Sciatic nerve (tissue), 2 donors: Measurements from ENCODE around the gene KRT3. TPM values are rescaled to one million over a fixed set of nuclear protein-coding genes. Genes with fewer than 3 reads are reported as not detected.
"Not testable (repeated sequence)": the region's sequence is repeated elsewhere in the genome, so short reads cannot be mapped to it uniquely, and the experiment has no call there.

ENCODE experiments used
- ATAC-seq: fragments of 200-7000 bp; cut with Tn5 transposase; one replicate; pipeline ENCODE4 v1.9.1; 2020; ENCODE audit warnings: mild to moderate bottlenecking, moderate library complexity
- DNase-seq: peaks from one replicate; pipeline ENCODE4 v3.0.0-alpha.2; 2020; ENCODE audit warnings: low spot score
- intact Hi-C: fragments of 100-400 bp; cut with DNase I; formaldehyde crosslinking; loops from one replicate; pipeline ENCODE4 v1.14.2; 2022
- total RNA-seq: library from RNA; stranded (reverse); fragmentation: NEBNext Ultra II Directional; extraction: Animal tissue kit (Norgen Biotek cat#: 25700); gene quantifications from one replicate; pipeline ENCODE4 v1.2.1, GENCODE V29; 2021
- donor health status: DM: no; HTN: no; CAD: no.
- donor health status: DM: no; HTN: no; CAD: no.

The KRT3 gene
- total RNA-seq, 1 donor from 2014 or later = not detected

GRCh38 chr12:52751795-52752194 lies 44.1 kb downstream of the KRT3 start:
- DNase-seq (no peak), ATAC-seq (no peak)
- intact Hi-C loops = no loop called here

- intact Hi-C loops, ATAC-seq, DNase-seq: not testable (repeated sequence)
Observed at GRCh38 chr12:52750532-52750931, 45.4 kb downstream of the KRT3 start.

GRCh38 chr12:52749827-52750226 lies 46.1 kb downstream of the KRT3 start:
- intact Hi-C loops = no loop called here
- ATAC-seq (no peak), DNase-seq (no peak)

- intact Hi-C loops = no loop called here
Observed at GRCh38 chr12:52748578-52748977, 47.3 kb downstream of the KRT3 start.

GRCh38 chr12:52745554-52745953 lies 50.4 kb downstream of the KRT3 start:
- intact Hi-C loops = no loop called here
- ATAC-seq (no peak), DNase-seq (no peak)

More at GRCh38 chr12:52748578-52748977, 47.3 kb downstream of the KRT3 start:
- DNase-seq (no peak), ATAC-seq (no peak)

- DNase-seq = no peak
- intact Hi-C loops = no loop called here
- ATAC-seq = no peak
Observed at GRCh38 chr12:52744493-52745156, 51.3 kb downstream of the KRT3 start.

GRCh38 chr12:52742822-52743457 lies 53.0 kb downstream of the KRT3 start:
- intact Hi-C loops = no loop called here
- DNase-seq = no peak
- no peak for ATAC-seq

- no peak for ATAC-seq
Observed at GRCh38 chr12:52742196-52742580, 53.7 kb downstream of the KRT3 start.

GRCh38 chr12:52741375-52742195 lies 54.3 kb downstream of the KRT3 start:
- DNase-seq (peak; percentile 63), ATAC-seq (no peak)
- intact Hi-C loops = no loop called here

More at GRCh38 chr12:52742196-52742580, 53.7 kb downstream of the KRT3 start:
- intact Hi-C loops = no loop called here
- no peak for DNase-seq

- DNase-seq (no peak), ATAC-seq (no peak)
- intact Hi-C loops = no loop called here
Observed at GRCh38 chr12:52740584-52740983, 55.3 kb downstream of the KRT3 start.

- intact Hi-C loops = no loop called here
- ATAC-seq (no peak), DNase-seq (no peak)
Observed at GRCh38 chr12:52739963-52740362, 56.0 kb downstream of the KRT3 start.

Other genes starting within 250 kb of the KRT3 start
- gene KRT71, start 243.0 kb downstream of the KRT3 start, total RNA-seq = not detected
- not detected for gene KRT74, start 222.3 kb downstream of the KRT3 start, total RNA-seq
- gene KRT72, start 194.7 kb downstream of the KRT3 start, total RNA-seq = 0.18 TPM
- gene KRT73, start 177.6 kb downstream of the KRT3 start, total RNA-seq = not detected
- gene KRT2, start 143.9 kb downstream of the KRT3 start, total RNA-seq = not detected
- 1.3 TPM for gene KRT1, start 115.7 kb downstream of the KRT3 start, total RNA-seq
- not detected for gene KRT77, start 92.6 kb downstream of the KRT3 start, total RNA-seq
- not detected for gene KRT76, start 18.8 kb downstream of the KRT3 start, total RNA-seq
- gene KRT4, start 18.0 kb upstream of the KRT3 start, total RNA-seq = not detected
- gene KRT79, start 38.2 kb upstream of the KRT3 start, total RNA-seq = not detected
- not detected for gene KRT78, start 52.9 kb upstream of the KRT3 start, total RNA-seq
- 9.6 TPM for gene KRT8, start 109.0 kb upstream of the KRT3 start, total RNA-seq
- gene KRT18, start 153.0 kb upstream of the KRT3 start, total RNA-seq = 8.8 TPM
- gene EIF4B, start 210.3 kb upstream of the KRT3 start, total RNA-seq = 522 TPM